Adrenal gland (tissue), 12 donors: ENCODE data around the gene LYSMD4. TPM values are rescaled to one million over a fixed set of nuclear protein-coding genes. Genes with fewer than 3 reads are reported as not detected.

Source experiments
- DNase-seq, 7 donors: peaks; one replicate each; pipeline ENCODE4 v3.0.0-alpha.2; 2019 to 2020
- H3K27ac ChIP-seq, 5 donors: fragments of 200-600 bp; sonication (generic) in 4 of 5; 1 replicate in 3 of 5; 2 replicates in 2 of 5; pipeline versions ENCODE4 v1.5.1 to v1.8.0; 2016 to 2020; ENCODE audit warnings: mild to moderate bottlenecking in 1 of 5
- H3K27me3 ChIP-seq: fragments of 200-600 bp; 2 replicates; pipeline ENCODE4 v1.8.0; 2021
- H3K36me3 ChIP-seq, 2 donors: fragments of 200-600 bp; replicated peaks in 1 of 2; 1 replicate in 1 of 2; 2 replicates in 1 of 2; pipeline versions ENCODE4 v1.5.1 to v1.8.0; 2018 to 2022
- H3K4me1 ChIP-seq, 2 donors: fragments of 200-600 bp; replicated peaks in 1 of 2; 1 replicate in 1 of 2; 2 replicates in 1 of 2; pipeline versions ENCODE4 v1.5.1 to v1.8.0; 2018 to 2021
- H3K4me3 ChIP-seq, 4 donors: fragments of 200-600 bp; sonication (generic) in 3 of 4; one replicate each; pipeline ENCODE4 v1.5.1; 2016 to 2018
- H3K9me3 ChIP-seq, 3 donors: fragments of 200-600 bp; sonication (generic) in 1 of 3; replicated peaks in 1 of 3; 1 replicate in 2 of 3; 2 replicates in 1 of 3; pipeline versions ENCODE4 v1.5.1 to v1.8.0; 2016 to 2021
- POLR2A ChIP-seq, 2 donors: fragments of 450-650 bp; IDR thresholded peaks; one replicate each; pipeline ENCODE4 v1.6.1; 2017; ENCODE audit warnings: antibody characterized with exemption in 2 of 2, mild to moderate bottlenecking in 2 of 2, moderate library complexity in 1 of 2
- WGBS, 4 donors: extraction: QIAGEN DNeasy Blood & Tissue Kit in 2 of 4; methylation state at CpG; one replicate each; pipeline versions ENCODE4 v1.1.5 to v1.1.7; 2013 to 2017; 5-methylcytosine and 5-hydroxymethylcytosine counted together
- intact Hi-C, 2 donors: fragments of 100-400 bp; cut with DNase I; formaldehyde crosslinking; loops; one replicate each; pipeline versions ENCODE4 v1.14.1 to v1.15.0; 2022 to 2023
- polyA plus RNA-seq, 3 donors: library from polyadenylated mRNA; stranded (reverse); fragments of 200-250 nt in 2 of 3; fragments of 350-450 nt in 1 of 3; fragmentation: Illumina TruSeq in 1 of 3; extraction: RNeasy Lipid Tissue Mini Kit (QIAGEN cat#74804) in 1 of 3; gene quantifications; one replicate each; pipeline ENCODE4 v1.2.3, GENCODE V29; 2013 to 2014
- total RNA-seq, 9 donors: library from RNA; depleted of rRNA in 4 of 9; stranded (reverse); fragments of >200 nt in 4 of 9; fragments of 120-200 nt in 1 of 9; fragmentation: NEBNext Ultra II Directional in 1 of 9; extraction: Animal tissue kit (Norgen Biotek cat#: 25700) in 1 of 9; gene quantifications; one replicate each; pipeline versions ENCODE4 v1.1.0 to v1.2.4, GENCODE V29; 2013 to 2023
- TF ChIP-seq, protein P1 (sequence below), 6 experiments: fragments of 450-650 bp in 4 of 6; fragments of 200-600 bp in 2 of 6; sonication (generic) in 1 of 6; IDR thresholded peaks; 1 replicate in 5 of 6; 2 replicates in 1 of 6; pipeline versions ENCODE4 v1.5.1 to v1.8.0; 2016 to 2021; ENCODE audit warnings: antibody characterized with exemption in 6 of 6, mild to moderate bottlenecking in 2 of 6, moderate library complexity in 1 of 6
- donor health status: healthy with polysubstance abuse.
- donor health status: Bipolar disorder and iron deficiency.
- donor health status: DM: yes; HTN: yes; CAD: no.
- donor health status: DM: no; HTN: no; CAD: no.
- donor health status: DM: no; HTN: no; CAD: no.
- donor health status: DM: yes; HTN: yes; CAD: no.

The LYSMD4 gene
- total and polyA plus RNA-seq, 12 donors = 1.7 to 8.4 (median 6.5) TPM

- Histone ChIP-seq H3K9me3 (no peaks in the 10 kb centered on the region), H3K36me3 (no peaks in the 10 kb centered on the region), H3K4me3 (no peak overlapping the region), H3K27me3 (no peaks in the 10 kb centered on the region), H3K27ac (no peak overlapping the region), H3K4me1 (no peaks in the 10 kb centered on the region)
- TF ChIP-seq, protein P1, sequence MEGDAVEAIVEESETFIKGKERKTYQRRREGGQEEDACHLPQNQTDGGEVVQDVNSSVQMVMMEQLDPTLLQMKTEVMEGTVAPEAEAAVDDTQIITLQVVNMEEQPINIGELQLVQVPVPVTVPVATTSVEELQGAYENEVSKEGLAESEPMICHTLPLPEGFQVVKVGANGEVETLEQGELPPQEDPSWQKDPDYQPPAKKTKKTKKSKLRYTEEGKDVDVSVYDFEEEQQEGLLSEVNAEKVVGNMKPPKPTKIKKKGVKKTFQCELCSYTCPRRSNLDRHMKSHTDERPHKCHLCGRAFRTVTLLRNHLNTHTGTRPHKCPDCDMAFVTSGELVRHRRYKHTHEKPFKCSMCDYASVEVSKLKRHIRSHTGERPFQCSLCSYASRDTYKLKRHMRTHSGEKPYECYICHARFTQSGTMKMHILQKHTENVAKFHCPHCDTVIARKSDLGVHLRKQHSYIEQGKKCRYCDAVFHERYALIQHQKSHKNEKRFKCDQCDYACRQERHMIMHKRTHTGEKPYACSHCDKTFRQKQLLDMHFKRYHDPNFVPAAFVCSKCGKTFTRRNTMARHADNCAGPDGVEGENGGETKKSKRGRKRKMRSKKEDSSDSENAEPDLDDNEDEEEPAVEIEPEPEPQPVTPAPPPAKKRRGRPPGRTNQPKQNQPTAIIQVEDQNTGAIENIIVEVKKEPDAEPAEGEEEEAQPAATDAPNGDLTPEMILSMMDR (IDR thresholded peaks at IDR 0.05) = no peak
- no peak for TF ChIP-seq POLR2A (IDR thresholded peaks at IDR 0.05)
- no peak for DNase-seq
- 69 to 81% (median 76%) methylated on average over 6 of the region's 6 CpGs for WGBS, 4 donors
- intact Hi-C loops = no loop called here
Measured at GRCh38 chr15:99749386-99749785, 16.1 kb upstream of the LYSMD4 start.

- Histone ChIP-seq H3K27ac (no peak overlapping the region), H3K9me3 (no peaks in the 10 kb centered on the region), H3K27me3 (no peaks in the 10 kb centered on the region), H3K4me3 (no peak overlapping the region), H3K4me1 (no peaks in the 10 kb centered on the region), H3K36me3 (no peaks in the 10 kb centered on the region)
- intact Hi-C loops = no loop called here
- WGBS, 4 donors = 88 to 94% (median 91%) methylated on average over 7 to 9 of the region's 9 CpGs
- no peak for DNase-seq
- TF ChIP-seq POLR2A (IDR thresholded peaks at IDR 0.05) = no peak
- TF ChIP-seq, protein P1 (IDR thresholded peaks at IDR 0.05) = no peak
Measured at GRCh38 chr15:99745370-99746086, 12.3 kb upstream of the LYSMD4 start.

GRCh38 chr15:99744142-99744541 lies 10.9 kb upstream of the LYSMD4 start:
- H3K27ac ChIP-seq = no peak overlapping the region
- H3K9me3 ChIP-seq = no peaks in the 10 kb centered on the region
- DNase-seq = no peak
- no peak overlapping the region for H3K4me3 ChIP-seq
- H3K36me3 ChIP-seq = no peaks in the 10 kb centered on the region
- 78 to 85% (median 79%) methylated on average over 7 of the region's 7 CpGs for WGBS, 4 donors
- TF ChIP-seq, protein P1 (IDR thresholded peaks at IDR 0.05) = no peak
- TF ChIP-seq POLR2A (IDR thresholded peaks at IDR 0.05) = no peak
- H3K27me3 ChIP-seq = no peaks in the 10 kb centered on the region
- intact Hi-C loops = no loop called here
- H3K4me1 ChIP-seq = no peaks in the 10 kb centered on the region

DNA sequence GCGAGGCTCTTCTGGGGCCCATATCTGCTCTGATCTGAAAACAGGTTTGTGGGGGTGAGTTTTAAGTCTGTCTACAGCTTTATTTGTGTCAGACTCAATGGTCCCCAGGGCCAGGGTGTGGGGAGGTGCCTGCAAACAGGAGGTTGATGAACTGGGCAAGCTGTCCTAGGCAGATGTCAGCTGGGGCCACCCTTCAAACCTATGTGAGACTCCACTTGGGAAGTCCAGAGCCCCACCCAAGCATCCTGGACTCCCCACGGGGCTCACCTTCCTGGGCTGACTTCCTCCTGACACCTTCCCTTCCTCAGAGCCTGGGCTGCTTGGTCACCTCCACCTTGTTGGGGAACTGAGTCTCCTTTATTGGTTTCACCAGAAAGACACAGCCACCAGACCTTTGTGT lies 8.6 kb upstream of the LYSMD4 start:
- Histone ChIP-seq H3K27ac (no peak overlapping the region), H3K36me3 (no peaks in the 10 kb centered on the region), H3K27me3 (no peaks in the 10 kb centered on the region), H3K9me3 (no peaks in the 10 kb centered on the region), H3K4me1 (no peaks in the 10 kb centered on the region), H3K4me3 (no peak overlapping the region)
- 69 to 92% (median 81%) methylated on average over 2 of the region's 2 CpGs for WGBS, 4 donors
- no peak for DNase-seq
- intact Hi-C loops = no loop called here
- no peak for TF ChIP-seq POLR2A (IDR thresholded peaks at IDR 0.05)
- TF ChIP-seq, protein P1 (IDR thresholded peaks at IDR 0.05) = no peak
